ENCODE results near the gene BTAF1.

- no peak for TF ChIP-seq POLR2AphosphoS5 (IDR thresholded peaks at IDR 0.05)
- no peak for TF ChIP-seq EP300 (IDR thresholded peaks at IDR 0.05)
- no peak for TF ChIP-seq CTCF (IDR thresholded peaks at IDR 0.05)
- no peak for TF ChIP-seq POLR2A (IDR thresholded peaks at IDR 0.05)
Measured at GRCh38 chr10:91910467-91910866, 13.1 kb upstream of the BTAF1 start.

Measured in stomach (tissue), 4 donors.